KMS-11 (cell line): ENCODE results near the gene SLC9A5.
A peak's percentile ranks its signal among the peaks of the same experiment; 100 is the strongest.

Experiments
- H2AFZ ChIP-seq: fragments of 200-600 bp; sonication (generic); 2 replicates; pipeline ENCODE4 v1.6.1; 2016; ENCODE audit warnings: antibody characterized with exemption, mixed run types, low read depth
- H3K27ac ChIP-seq: fragments of 200-600 bp; sonication (generic); 2 replicates; pipeline ENCODE4 v1.6.1; 2016; ENCODE audit warnings: mild to moderate bottlenecking, mixed run types
- H3K27me3 ChIP-seq: fragments of 200-600 bp; sonication (generic); 2 replicates; pipeline ENCODE4 v1.6.1; 2017; ENCODE audit warnings: mild to moderate bottlenecking, low read depth, mixed run types, moderate library complexity; ENCODE audit not compliant: insufficient read depth
- H3K36me3 ChIP-seq: fragments of 200-600 bp; sonication (generic); 2 replicates; pipeline ENCODE4 v1.6.1; 2017; ENCODE audit warnings: mild to moderate bottlenecking, mixed run types; ENCODE audit not compliant: insufficient read depth
- H3K4me1 ChIP-seq: fragments of 200-600 bp; sonication (generic); 2 replicates; pipeline ENCODE4 v1.6.1; 2016; ENCODE audit warnings: mild to moderate bottlenecking, low read depth, mixed run types; ENCODE audit not compliant: poor library complexity, severe bottlenecking
- H3K4me2 ChIP-seq: fragments of 200-600 bp; sonication (generic); 2 replicates; pipeline ENCODE4 v1.7.0; 2016; ENCODE audit warnings: mild to moderate bottlenecking, mixed run types
- H3K4me3 ChIP-seq: fragments of 200-600 bp; sonication (generic); IDR thresholded peaks from 2 replicates; pipeline ENCODE4 v1.6.1; 2017; ENCODE audit warnings: low read depth, low read length, mixed read lengths; ENCODE audit not compliant: insufficient read depth
- H3K79me2 ChIP-seq: fragments of 200-600 bp; sonication (generic); 2 replicates; pipeline ENCODE4 v1.6.1; 2016; ENCODE audit warnings: low read depth, mixed run types; ENCODE audit not compliant: insufficient read depth
- H3K9ac ChIP-seq: fragments of 200-600 bp; sonication (generic); 2 replicates; pipeline ENCODE4 v1.6.1; 2016; ENCODE audit warnings: mild to moderate bottlenecking, mixed run types
- H4K20me1 ChIP-seq: fragments of 200-600 bp; sonication (generic); 2 replicates; pipeline ENCODE4 v1.6.1; 2016; ENCODE audit warnings: mild to moderate bottlenecking, mixed run types; ENCODE audit not compliant: insufficient read depth
- TF ChIP-seq, protein P1 (sequence below): fragments of 200-600 bp; sonication (generic); conservative IDR thresholded peaks from 2 replicates; pipeline ENCODE4 v1.6.1; 2017; ENCODE audit warnings: low read depth, mild to moderate bottlenecking, antibody characterized with exemption, low read length, moderate library complexity, mixed read lengths

The SLC9A5 gene

DNA sequence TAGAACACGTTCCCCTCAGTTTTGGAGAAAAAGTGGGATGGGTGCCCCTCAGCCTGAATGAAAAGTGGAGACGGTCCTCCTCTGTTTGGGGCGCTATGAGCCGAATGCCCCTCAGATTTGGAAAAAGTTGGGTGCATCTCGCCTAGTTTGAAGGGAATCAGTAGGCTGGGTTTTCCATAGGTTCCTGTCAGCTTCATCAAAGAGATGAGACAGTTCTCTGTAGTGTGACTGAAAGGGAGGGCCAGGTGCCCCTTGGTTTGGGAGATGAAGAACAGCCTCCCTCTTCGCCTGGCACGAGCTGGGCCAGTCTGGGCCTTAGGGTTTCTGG, 742 bp upstream of the SLC9A5 start:
- Histone ChIP-seq H2AFZ (peak overlapping the region; percentile 97), H3K4me1 (peaks cover 29% of the 10 kb centered on the region)
- TF ChIP-seq, protein P1, sequence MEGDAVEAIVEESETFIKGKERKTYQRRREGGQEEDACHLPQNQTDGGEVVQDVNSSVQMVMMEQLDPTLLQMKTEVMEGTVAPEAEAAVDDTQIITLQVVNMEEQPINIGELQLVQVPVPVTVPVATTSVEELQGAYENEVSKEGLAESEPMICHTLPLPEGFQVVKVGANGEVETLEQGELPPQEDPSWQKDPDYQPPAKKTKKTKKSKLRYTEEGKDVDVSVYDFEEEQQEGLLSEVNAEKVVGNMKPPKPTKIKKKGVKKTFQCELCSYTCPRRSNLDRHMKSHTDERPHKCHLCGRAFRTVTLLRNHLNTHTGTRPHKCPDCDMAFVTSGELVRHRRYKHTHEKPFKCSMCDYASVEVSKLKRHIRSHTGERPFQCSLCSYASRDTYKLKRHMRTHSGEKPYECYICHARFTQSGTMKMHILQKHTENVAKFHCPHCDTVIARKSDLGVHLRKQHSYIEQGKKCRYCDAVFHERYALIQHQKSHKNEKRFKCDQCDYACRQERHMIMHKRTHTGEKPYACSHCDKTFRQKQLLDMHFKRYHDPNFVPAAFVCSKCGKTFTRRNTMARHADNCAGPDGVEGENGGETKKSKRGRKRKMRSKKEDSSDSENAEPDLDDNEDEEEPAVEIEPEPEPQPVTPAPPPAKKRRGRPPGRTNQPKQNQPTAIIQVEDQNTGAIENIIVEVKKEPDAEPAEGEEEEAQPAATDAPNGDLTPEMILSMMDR, result no peak

DNA sequence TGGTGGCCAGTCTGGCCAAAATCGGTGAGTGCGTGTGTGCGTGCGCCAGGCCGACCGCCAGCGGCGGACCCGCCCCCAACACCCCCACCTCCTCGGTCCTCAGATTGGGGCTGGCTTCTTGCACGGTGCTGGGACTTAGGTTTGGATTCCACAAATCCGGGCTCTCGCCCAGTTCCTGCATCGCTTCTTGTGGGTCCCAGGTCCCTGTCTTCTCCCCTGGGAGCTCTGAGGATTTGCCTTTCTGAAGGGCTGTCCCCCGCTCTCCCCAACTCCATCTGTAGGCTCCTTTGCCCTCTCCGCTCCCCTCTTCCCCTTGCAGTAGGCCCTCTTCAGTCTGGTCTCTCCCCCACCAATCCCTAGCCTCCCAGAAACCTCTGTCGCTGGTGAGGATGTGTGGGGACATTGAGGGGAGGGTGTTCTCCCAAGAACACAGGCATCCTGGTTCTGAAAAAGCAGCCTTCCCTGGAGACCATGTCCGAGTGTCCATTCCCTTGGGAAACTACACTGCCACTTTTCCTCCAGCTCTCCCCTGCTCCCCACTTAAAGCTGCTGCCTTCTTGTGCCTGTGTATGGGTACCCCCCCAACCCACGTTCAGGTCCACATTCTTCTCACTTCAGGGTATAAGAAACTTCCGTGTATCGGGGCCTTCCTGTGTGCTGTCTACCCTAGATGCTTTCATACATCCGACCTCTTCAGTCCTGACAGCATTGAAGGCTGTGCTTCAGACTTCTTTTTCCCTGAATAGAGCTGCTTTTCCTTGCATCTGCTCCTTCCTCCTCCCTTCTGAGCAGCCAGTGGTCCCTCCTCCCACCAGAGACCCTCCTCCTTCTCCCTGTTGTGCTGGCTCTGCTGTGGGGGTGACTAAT, 632 bp downstream of the SLC9A5 start:
- H2AFZ ChIP-seq, result peak overlapping the region; percentile 97
- TF ChIP-seq, protein P1, result no peak
- H3K27ac ChIP-seq, result no peak overlapping the region

More for the DNA sequence above, 742 bp upstream of the SLC9A5 start:
- peak overlapping the region; percentile 100 for H3K4me2 ChIP-seq
- peaks cover 34% of the 10 kb centered on the region for H3K27me3 ChIP-seq
- no peaks in the 10 kb centered on the region for H3K36me3 ChIP-seq
- no peaks in the 10 kb centered on the region for H4K20me1 ChIP-seq
- no peak overlapping the region for H3K27ac ChIP-seq
- peak overlapping the region; percentile 57; the same call in 1 of the 2 replicates for H3K9ac ChIP-seq
- H3K79me2 ChIP-seq, result no peaks in the 10 kb centered on the region
- no peak overlapping the region for H3K4me3 ChIP-seq

DNA sequence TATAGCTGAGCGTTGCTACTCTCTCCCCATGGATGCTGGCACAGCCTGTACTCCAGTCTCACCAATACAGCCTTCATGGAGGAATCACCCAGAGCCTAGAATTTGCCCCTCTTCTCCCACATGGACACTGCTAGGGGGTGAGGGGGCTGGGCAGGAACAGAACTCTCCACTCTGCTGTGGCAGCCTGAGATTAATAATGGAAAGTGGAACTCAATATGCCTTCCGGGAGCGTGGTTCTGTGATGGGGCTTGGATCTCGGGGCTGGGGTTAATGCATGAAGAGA, 1.2 kb downstream of the SLC9A5 start:
- Histone ChIP-seq H3K9ac (no peak overlapping the region), H3K4me1 (peaks cover 18% of the 10 kb centered on the region), H3K4me3 (no peak overlapping the region), H4K20me1 (no peaks in the 10 kb centered on the region), H3K4me2 (no peak overlapping the region), H3K36me3 (no peaks in the 10 kb centered on the region), H2AFZ (no peak overlapping the region), H3K27ac (no peak overlapping the region), H3K27me3 (peaks cover 34% of the 10 kb centered on the region), H3K79me2 (no peaks in the 10 kb centered on the region)
- TF ChIP-seq, protein P1, result no peak

More for the DNA sequence above, 632 bp downstream of the SLC9A5 start:
- Histone ChIP-seq H3K4me1 (peaks cover 23% of the 10 kb centered on the region), H3K4me3 (no peak overlapping the region), H4K20me1 (no peaks in the 10 kb centered on the region), H3K79me2 (no peaks in the 10 kb centered on the region), H3K4me2 (peak overlapping the region; percentile 100), H3K36me3 (no peaks in the 10 kb centered on the region), H3K27me3 (peaks cover 34% of the 10 kb centered on the region), H3K9ac (peak overlapping the region; percentile 57; the same call in 1 of the 2 replicates)

DNA sequence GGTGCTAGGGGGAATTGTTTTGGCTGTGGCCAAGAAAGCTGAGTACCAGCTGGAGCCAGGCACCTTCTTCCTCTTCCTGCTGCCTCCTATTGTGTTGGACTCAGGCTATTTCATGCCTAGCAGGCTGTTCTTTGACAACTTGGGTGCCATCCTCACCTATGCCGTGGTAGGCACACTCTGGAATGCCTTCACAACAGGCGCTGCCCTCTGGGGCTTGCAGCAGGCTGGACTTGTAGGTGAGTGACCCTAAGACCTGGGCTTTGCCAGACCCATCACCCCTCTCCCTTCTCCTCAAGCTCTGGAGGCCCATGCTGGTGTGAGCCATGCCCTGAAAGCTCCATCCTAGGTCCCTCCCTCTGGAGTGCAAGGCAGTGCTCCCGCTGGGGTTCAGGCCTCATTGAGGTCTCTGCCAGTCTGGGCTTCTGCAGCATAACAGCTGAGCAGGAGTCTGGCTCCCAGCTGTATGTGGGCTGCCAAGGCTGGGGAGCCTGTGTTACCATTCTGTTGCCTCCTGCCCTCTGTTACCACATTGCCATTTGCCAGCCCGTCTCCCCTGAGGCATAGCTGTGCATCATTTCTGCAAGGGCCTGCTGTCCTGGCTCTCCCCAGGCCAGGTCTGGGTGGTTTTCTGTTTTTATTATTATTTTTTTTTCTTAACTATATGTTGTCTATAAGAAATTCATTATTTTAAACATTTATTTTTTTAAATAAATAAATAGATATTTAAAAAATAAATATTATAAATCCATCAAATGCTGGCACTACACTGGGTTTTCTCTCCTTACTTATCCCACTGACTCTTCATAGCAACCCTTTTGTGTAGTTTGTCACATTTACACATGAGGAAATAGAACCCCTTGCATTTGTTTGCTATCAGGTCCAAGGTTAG, 4.1 kb downstream of the SLC9A5 start:
- no peak overlapping the region for H3K4me3 ChIP-seq
- H2AFZ ChIP-seq, result no peak overlapping the region
- H3K4me1 ChIP-seq, result peaks cover 5% of the 10 kb centered on the region
- peaks cover 34% of the 10 kb centered on the region for H3K27me3 ChIP-seq
- H4K20me1 ChIP-seq, result no peaks in the 10 kb centered on the region
- no peaks in the 10 kb centered on the region for H3K36me3 ChIP-seq
- no peaks in the 10 kb centered on the region for H3K79me2 ChIP-seq
- no peak overlapping the region for H3K9ac ChIP-seq
- TF ChIP-seq, protein P1, result no peak
- no peak overlapping the region for H3K4me2 ChIP-seq
- no peak overlapping the region for H3K27ac ChIP-seq
